AG04449 (cell line): Measurements from ENCODE around the gene MOCS1.

Experiments used
- CTCF ChIA-PET: fragments of 350-600 bp; formaldehyde crosslinking; extraction: SDS; loops from one replicate; lab custom pipeline; 2021; ENCODE audit warnings: antibody characterized with exemption; lab: Yijun Ruan, JAX
- POLR2A ChIA-PET: fragments of 400-600, 350-600 bp; formaldehyde crosslinking; extraction: SDS; loops from one replicate; lab custom pipeline; 2020; ENCODE audit warnings: antibody characterized with exemption, inconsistent platforms; lab: Yijun Ruan, JAX
- DNase-seq: peaks from one replicate; pipeline ENCODE4 v3.0.0-alpha.2; 2010; ENCODE audit warnings: low read depth, low spot score
- H3K4me3 ChIP-seq: 2 replicates; pipeline ENCODE4 v1.5.1; 2011; ENCODE audit warnings: low read depth, mild to moderate bottlenecking, control low read depth, low read length
- TF ChIP-seq, protein P1 (sequence below): IDR thresholded peaks from one replicate; pipeline ENCODE4 v1.5.1; 2011; ENCODE audit warnings: mild to moderate bottlenecking, moderate library complexity, low read length, control low read depth, inconsistent platforms; ENCODE audit not compliant: insufficient read depth; ENCODE audit errors: missing control alignments

Gene MOCS1

GRCh38 chr6:39952167-39952566 lies 17.9 kb upstream of the MOCS1 start:
- DNase-seq = no peak
- ChIA-PET CTCF (no interaction called here), POLR2A (no interaction called here)
- TF ChIP-seq, protein P1, sequence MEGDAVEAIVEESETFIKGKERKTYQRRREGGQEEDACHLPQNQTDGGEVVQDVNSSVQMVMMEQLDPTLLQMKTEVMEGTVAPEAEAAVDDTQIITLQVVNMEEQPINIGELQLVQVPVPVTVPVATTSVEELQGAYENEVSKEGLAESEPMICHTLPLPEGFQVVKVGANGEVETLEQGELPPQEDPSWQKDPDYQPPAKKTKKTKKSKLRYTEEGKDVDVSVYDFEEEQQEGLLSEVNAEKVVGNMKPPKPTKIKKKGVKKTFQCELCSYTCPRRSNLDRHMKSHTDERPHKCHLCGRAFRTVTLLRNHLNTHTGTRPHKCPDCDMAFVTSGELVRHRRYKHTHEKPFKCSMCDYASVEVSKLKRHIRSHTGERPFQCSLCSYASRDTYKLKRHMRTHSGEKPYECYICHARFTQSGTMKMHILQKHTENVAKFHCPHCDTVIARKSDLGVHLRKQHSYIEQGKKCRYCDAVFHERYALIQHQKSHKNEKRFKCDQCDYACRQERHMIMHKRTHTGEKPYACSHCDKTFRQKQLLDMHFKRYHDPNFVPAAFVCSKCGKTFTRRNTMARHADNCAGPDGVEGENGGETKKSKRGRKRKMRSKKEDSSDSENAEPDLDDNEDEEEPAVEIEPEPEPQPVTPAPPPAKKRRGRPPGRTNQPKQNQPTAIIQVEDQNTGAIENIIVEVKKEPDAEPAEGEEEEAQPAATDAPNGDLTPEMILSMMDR = no peak
- H3K4me3 ChIP-seq = no peak overlapping the region

- CTCF ChIA-PET = no interaction called here
- TF ChIP-seq, protein P1 = no peak
Observed at GRCh38 chr6:39951716-39952115, 17.5 kb upstream of the MOCS1 start.

GRCh38 chr6:39951191-39951590 lies 16.9 kb upstream of the MOCS1 start:
- TF ChIP-seq, protein P1 = no peak
- ChIA-PET CTCF (no interaction called here), POLR2A (no interaction called here)
- H3K4me3 ChIP-seq = no peak overlapping the region
- no peak for DNase-seq

More at GRCh38 chr6:39951716-39952115, 17.5 kb upstream of the MOCS1 start:
- no peak overlapping the region for H3K4me3 ChIP-seq
- no peak for DNase-seq
- POLR2A ChIA-PET = no interaction called here

DNA sequence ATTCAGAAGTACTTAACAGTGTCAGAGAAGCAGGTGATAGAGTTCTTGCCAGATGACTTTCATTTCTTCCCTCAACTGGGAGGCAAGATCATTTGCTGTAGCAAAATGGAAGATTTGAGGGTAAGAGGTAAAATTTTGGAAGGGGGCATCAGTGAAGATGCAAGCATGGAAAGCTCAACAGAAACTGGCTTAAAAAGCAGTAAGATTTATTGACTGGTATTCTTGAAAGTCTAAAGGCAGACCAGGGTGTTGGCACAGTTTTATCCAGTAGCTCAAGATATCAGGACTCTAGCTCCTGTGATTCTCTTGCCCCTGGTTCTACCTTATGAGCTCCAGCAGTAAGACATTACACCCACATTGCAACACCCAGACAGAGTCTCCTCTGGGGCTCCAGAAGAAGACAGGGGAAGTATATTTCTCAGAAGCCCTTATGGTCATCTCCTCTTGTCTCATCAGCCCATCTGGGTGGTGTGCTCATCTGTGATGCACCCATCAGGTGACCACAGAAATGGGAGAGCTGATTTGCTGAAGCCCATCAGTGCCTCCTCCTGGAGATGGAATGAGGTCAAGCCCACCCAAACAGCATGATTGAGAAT lies 16.0 kb upstream of the MOCS1 start:
- POLR2A ChIA-PET = no interaction called here
- DNase-seq = no peak
- H3K4me3 ChIP-seq = no peak overlapping the region
- CTCF ChIA-PET = no interaction called here
- TF ChIP-seq, protein P1 = no peak

GRCh38 chr6:39948199-39948791 lies 14.0 kb upstream of the MOCS1 start:
- POLR2A ChIA-PET = no interaction called here
- no peak overlapping the region for H3K4me3 ChIP-seq
- no peak for DNase-seq
- TF ChIP-seq, protein P1 = no peak
- CTCF ChIA-PET = no interaction called here

DNA sequence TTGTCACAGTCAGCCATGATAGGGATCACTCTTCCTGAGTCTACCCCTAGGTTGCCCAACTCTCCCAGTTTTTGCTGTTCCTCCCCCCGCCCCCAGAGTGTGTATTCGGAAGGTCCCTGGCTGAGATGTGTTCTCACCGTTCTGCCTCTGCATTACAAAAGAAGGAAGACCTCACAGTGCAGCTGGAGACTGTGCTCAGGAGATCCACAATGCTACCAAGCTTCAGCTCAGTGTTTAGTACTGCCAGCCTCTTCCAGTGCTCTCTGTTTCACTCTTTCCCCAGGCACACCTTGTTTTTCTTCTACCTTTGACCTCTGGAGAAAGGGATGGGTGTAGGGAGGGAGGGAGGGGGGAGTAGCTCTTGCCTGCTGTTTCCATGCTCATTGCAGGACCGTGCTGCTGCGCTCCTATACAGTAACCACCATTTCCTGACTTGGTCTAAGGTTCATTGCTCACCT lies 13.4 kb upstream of the MOCS1 start:
- ChIA-PET CTCF (no interaction called here), POLR2A (no interaction called here)
- TF ChIP-seq, protein P1 = no peak
- no peak overlapping the region for H3K4me3 ChIP-seq
- DNase-seq = no peak
